Measurements from ENCODE around the gene MYBPC2.

DNA sequence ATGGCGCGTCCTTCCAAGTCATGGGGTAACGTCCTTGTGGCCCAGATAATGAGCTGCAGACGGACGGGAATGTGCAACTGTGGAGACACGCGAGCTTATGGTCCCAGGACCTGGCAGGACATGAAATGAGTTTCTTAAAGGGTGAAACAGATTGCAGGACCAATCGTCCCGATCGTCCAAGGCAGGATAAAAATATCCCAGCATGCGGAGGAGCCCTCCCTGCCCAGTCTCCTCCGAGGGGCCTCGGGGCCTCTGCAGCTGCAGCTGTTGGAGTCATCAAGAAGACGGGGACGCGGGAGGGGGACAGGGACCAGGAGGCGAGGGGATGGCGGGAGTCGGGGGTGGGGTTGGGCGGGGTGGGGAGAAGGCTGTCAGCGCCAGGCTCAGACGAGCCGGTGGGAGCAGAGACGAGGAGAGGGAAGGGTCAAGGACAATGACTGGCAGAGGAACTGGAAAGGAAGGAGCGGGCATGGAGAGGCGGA lies 58.3 kb downstream of the MYBPC2 start:
- TF ChIP-seq, protein P1, sequence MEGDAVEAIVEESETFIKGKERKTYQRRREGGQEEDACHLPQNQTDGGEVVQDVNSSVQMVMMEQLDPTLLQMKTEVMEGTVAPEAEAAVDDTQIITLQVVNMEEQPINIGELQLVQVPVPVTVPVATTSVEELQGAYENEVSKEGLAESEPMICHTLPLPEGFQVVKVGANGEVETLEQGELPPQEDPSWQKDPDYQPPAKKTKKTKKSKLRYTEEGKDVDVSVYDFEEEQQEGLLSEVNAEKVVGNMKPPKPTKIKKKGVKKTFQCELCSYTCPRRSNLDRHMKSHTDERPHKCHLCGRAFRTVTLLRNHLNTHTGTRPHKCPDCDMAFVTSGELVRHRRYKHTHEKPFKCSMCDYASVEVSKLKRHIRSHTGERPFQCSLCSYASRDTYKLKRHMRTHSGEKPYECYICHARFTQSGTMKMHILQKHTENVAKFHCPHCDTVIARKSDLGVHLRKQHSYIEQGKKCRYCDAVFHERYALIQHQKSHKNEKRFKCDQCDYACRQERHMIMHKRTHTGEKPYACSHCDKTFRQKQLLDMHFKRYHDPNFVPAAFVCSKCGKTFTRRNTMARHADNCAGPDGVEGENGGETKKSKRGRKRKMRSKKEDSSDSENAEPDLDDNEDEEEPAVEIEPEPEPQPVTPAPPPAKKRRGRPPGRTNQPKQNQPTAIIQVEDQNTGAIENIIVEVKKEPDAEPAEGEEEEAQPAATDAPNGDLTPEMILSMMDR (IDR thresholded peaks at IDR 0.05), result no peak
- TF ChIP-seq POLR2A (IDR thresholded peaks at IDR 0.05), result no peak
